GM18499 (cell line): ENCODE results near the gene TOM1L2.

Experiments
- ATAC-seq: cut with Tn5 transposase; IDR thresholded peaks from one replicate; pipeline ENCODE4 v1.9.1; 2021; ENCODE audit warnings: moderate number of reproducible peaks; ENCODE audit not compliant: insufficient read depth, unreplicated experiment

Gene TOM1L2

GRCh38 chr17:17797119-17797809 is 174.9 kb downstream of the TOM1L2 start:
- no peak for ATAC-seq

GRCh38 chr17:17796787-17797061 is 175.5 kb downstream of the TOM1L2 start:
- no peak for ATAC-seq

- no peak for ATAC-seq
Measured at GRCh38 chr17:17795946-17796786, 176.0 kb downstream of the TOM1L2 start.

DNA sequence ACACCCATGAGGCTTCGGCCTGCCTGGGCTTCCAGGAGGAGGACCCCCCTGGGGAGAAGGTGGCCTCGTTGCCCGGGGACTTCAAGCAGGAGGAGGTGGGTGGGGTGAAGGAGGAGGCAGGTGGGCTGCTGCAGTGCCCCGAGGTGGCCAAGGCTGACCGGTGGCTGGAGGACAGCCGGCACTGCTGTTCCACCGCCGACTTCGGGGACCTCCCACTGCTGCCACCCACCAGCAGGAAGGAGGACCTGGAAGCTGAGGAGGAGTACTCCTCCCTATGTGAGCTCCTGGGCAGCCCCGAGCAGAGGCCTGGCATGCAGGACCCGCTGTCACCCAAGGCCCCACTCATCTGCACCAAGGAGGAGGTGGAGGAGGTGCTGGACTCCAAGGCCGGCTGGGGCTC is 176.9 kb downstream of the TOM1L2 start:
- no peak for ATAC-seq

DNA sequence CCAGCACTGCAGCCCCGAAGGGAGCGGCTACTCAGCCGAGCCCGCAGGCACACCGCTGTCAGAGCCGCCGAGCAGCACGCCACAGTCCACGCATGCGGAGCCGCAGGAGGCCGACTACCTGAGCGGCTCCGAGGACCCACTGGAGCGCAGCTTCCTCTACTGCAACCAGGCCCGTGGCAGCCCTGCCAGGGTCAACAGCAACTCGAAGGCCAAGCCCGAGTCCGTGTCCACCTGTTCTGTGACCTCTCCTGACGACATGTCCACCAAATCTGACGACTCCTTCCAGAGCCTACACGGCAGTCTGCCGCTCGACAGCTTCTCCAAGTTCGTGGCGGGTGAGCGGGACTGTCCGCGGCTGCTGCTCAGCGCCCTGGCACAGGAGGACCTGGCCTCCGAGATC is 177.8 kb downstream of the TOM1L2 start:
- no peak for ATAC-seq
